ENCODE measurements around the gene C10orf71.

DNA sequence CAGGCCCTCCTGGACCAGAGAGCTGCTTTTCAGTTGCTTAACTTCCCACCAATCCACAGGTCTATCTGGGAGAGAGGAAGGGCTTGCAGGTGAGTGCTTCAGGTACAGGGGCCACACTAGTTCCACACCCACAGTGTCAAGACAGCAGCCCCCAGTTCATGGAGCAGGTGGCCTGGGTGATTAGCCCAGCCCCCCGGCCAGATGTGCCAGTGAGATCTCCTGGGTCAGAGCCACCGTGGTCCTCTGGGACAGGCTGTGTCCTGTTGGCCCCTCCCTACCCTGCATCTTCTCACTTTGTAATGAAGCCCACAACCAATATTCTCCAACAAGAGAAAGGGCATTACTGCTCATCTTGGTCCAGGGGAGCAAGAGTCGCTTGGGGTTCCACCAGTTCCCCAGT lies 66.3 kb downstream of the C10orf71 start:
- TF ChIP-seq CTCF (IDR thresholded peaks at IDR 0.05) (no peak), REST (IDR thresholded peaks at IDR 0.05; ENCODE audit: insufficient read depth in 1 of 2, low read depth in 2 of 2, low read length in 1 of 2) (no peak)
